GM10248 (cell line): ENCODE measurements around the gene SECISBP2.
A peak's percentile ranks its signal among the peaks of the same experiment; 100 is the strongest.

Experiments used
- CTCF ChIA-PET: fragments of 300-600 bp; sonication (Branson Sonifier 250); formaldehyde crosslinking; extraction: SDS; loops from one replicate; lab custom pipeline; 2021; ENCODE audit warnings: antibody characterized with exemption; lab: Yijun Ruan, JAX
- POLR2A ChIA-PET: fragments of 350-650 bp; sonication (Branson Sonifier 250); formaldehyde crosslinking; extraction: SDS; loops from one replicate; lab custom pipeline; 2020; ENCODE audit warnings: antibody characterized with exemption; lab: Yijun Ruan, JAX
- DNase-seq: peaks from one replicate; pipeline ENCODE4 v3.0.0; 2012; ENCODE audit errors: extremely low spot score
- CTCF ChIP-seq: IDR thresholded peaks from 2 replicates; pipeline ENCODE4 v1.5.1; 2012; ENCODE audit warnings: mild to moderate bottlenecking, low read depth; ENCODE audit errors: extremely low read depth, missing control alignments, control extremely low read depth

Gene SECISBP2

GRCh38 chr9:89309608-89310474 lies 8.5 kb upstream of the SECISBP2 start:
- POLR2A ChIA-PET, result interaction anchor here (0.7 to 0.9 kb wide), 3 partner anchors 9 to 321 kb away, joined by 3 to 4 read pairs (median 3); partner anchors contain the start of gene SECISBP2

DNA sequence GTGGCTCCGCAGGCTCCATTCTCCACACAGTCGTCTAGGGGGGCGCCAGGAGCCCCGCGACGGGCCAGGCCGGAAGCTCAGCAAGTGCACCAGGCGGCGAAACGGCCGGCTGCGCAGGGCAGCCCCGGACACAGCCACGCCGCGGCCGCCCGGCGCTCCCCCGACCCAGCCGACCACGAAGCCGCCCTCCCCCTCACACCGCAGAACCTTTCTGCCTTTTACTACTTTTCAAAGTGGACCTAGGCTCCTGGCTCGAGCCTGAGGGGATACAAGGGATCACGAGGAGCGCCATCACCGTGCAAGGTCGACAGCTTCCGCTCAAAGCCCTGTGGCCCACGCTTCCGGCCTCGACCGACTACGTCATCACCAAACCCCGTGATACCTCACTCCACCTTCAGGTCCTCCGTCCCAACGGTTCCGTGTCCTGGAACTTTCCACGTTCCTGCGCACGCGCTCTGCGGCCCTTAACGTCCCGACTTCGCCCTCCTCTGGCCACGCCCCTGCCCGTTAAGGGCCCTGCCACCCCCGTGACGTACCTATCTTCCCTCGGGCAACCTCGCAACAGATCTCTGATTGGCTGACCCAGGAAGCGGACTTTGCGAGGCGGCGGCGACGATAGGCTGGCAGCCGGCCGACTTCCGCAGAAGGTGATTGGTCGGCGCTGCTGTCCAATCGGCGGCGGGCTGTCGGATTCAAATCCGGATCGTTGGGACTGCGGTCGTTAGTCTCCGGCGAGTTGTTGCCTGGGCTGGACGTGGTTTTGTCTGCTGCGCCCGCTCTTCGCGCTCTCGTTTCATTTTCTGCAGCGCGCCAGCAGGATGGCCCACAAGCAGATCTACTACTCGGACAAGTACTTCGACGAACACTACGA lies 7.6 kb upstream of the SECISBP2 start, which contains the start of gene CKS2:
CKS2 (plus strand) TSS at position 721 of the 871 bp plus-strand sequence; CDS start at position 819, 98 bp downstream.
- ChIA-PET POLR2A (interaction anchor here (0.7 to 0.9 kb wide), 3 partner anchors 8 to 320 kb away, joined by 3 to 4 read pairs (median 3); partner anchors contain the start of gene SECISBP2), CTCF (interaction anchor here (1.0 kb wide), 1 partner anchor 8 kb away, joined by 3 read pairs; the partner anchor contains the start of gene SECISBP2)
- TF ChIP-seq CTCF, result no peak
- DNase-seq, result peak; percentile 99

More at GRCh38 chr9:89309608-89310474, 8.5 kb upstream of the SECISBP2 start:
- no peak for DNase-seq
- no peak for TF ChIP-seq CTCF
- CTCF ChIA-PET, result interaction anchor here (1.0 kb wide), 1 partner anchor 9 kb away, joined by 3 read pairs; the partner anchor contains the start of gene SECISBP2

- ChIA-PET CTCF (no interaction called here), POLR2A (no interaction called here)
- DNase-seq, result no peak
- TF ChIP-seq CTCF, result no peak
These were observed 6.7 kb upstream of the SECISBP2 start for GRCh38 chr9:89311346-89312221.

DNA sequence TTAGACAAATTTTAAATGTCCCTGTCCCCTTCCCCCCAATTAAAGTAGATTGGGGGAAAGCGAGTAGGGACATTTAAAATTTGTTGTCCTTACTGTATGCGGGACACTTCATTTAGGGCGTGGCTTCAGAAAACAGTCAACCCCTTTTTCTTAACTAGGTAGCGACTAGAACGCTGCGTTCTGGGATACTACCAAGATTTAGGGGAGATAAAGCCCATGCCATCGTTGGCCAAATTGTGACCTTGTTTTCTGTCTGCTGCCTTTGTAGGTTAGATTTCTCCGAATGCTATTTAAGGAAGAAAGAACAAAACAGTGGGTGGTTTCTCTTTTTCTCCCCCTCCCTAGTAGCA lies 6.1 kb upstream of the SECISBP2 start:
- ChIA-PET CTCF (no interaction called here), POLR2A (no interaction called here)
- TF ChIP-seq CTCF, result no peak
- no peak for DNase-seq

DNA sequence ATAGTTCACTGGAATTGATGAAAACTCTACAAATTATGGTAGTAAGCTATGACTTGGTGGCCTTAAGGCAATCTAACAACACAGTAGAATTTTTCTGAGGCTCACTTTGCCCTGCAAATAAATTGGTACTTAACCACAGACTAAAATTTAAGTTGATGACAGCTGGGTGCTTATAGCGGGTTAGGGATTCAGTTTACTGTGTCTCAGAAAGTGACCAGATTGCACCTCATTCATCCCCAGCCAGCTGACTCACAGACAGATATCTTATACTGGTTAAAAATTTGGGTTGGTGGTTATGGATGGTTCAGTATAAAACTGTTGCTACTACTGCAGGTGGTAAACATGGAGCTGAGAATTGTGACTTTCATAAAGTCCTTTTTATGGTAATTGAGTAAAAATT lies 4.5 kb upstream of the SECISBP2 start:
- ChIA-PET POLR2A (interaction anchor here (1.1 to 1.3 kb wide), 2 partner anchors 11 to 92 kb away, joined by 3 read pairs; no protein-coding TSS in a partner anchor), CTCF (interaction anchor here (1.5 kb wide), 1 partner anchor 235 kb away, joined by 7 read pairs; no protein-coding TSS in a partner anchor)
- DNase-seq, result no peak
- no peak for TF ChIP-seq CTCF
